ENCODE results near the gene NR1D2.

DNA sequence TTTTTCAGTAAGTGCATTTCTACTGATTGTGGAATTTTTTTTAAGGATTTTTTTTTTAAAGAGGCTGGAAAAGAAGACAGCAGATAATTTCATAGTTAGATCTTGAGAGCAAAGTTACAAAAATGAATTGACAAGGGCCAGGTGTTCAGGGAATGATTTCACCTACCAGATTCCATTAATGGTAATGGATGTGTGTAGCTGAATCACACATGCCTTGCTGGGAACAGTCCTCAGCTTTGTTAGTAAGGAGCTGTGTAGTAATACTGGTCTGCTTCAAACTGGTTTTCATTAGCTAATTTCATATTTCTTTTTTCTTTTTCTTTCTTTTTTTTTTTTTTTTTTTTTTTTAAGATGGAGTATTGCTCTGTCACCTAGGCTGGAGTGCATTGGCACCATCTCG lies 16.0 kb downstream of the NR1D2 start:
- no peak for TF ChIP-seq SUZ12 (IDR thresholded peaks at IDR 0.05; ENCODE audit: extremely low read depth, insufficient read depth, insufficient read length)
- TF ChIP-seq YY1 (IDR thresholded peaks at IDR 0.05; ENCODE audit: insufficient read depth, insufficient read length), result no peak

Data from NT2/D1 (cell line).